HepG2 (cell line): Measurements from ENCODE around the gene HNRNPF. TPM values are rescaled to one million over a fixed set of nuclear protein-coding genes. Genes with fewer than 3 reads are reported as not detected.

Experiments
- ATAC-seq: fragments of 200-7000 bp; cut with Tn5 transposase; 3 replicates; pipeline ENCODE4 v1.9.1; 2020; ENCODE audit warnings: mild to moderate bottlenecking, moderate library complexity
- BruUV-seq: library from RNA; stranded (reverse); fragments of 400-500 nt; replicated peaks from 2 replicates; lab custom pipeline; 2021; lab: Mats Ljungman, UMichigan
- CTCF ChIA-PET: fragments of 300-600 bp; formaldehyde crosslinking; extraction: SDS; loops from one replicate; lab custom pipeline; 2021; ENCODE audit warnings: low total read pairs, inconsistent platforms, low intra/inter-chr PET ratio; lab: Yijun Ruan, JAX
- POLR2A ChIA-PET: fragments of 350-600 bp; sonication (Branson Sonifier 250); formaldehyde crosslinking; loops from one replicate; lab custom pipeline; 2020; ENCODE audit warnings: antibody characterized with exemption, inconsistent platforms; lab: Yijun Ruan, JAX
- DNase-seq: peaks from one replicate; pipeline ENCODE4 v3.0.0-alpha.2; 2015; ENCODE audit warnings: low spot score
- FAIRE-seq: peaks from 3 replicates; lab custom pipeline; 2011; peaks lifted over from hg19 to GRCh38; lab: Jason Lieb, UNC
- H2AFZ ChIP-seq: one replicate; pipeline ENCODE4 v1.6.1; 2011; ENCODE audit warnings: low read length, inconsistent platforms
- H3K27ac ChIP-seq: fragments of 300-600 bp; 3 replicates; pipeline ENCODE4 v1.8.0; 2011; ENCODE audit warnings: mixed run types, mild to moderate bottlenecking, mixed read lengths, low read length, inconsistent platforms; ENCODE audit not compliant: insufficient read depth; ENCODE audit errors: extremely low read length
- H3K27me3 ChIP-seq, 2 experiments: fragments of 200-600 bp in 1 of 2; 2 replicates in 1 of 2; 3 replicates in 1 of 2; pipeline versions ENCODE4 v1.6.0 to v1.8.0; 2011; ENCODE audit warnings: low read length in 2 of 2, mild to moderate bottlenecking in 2 of 2, moderate library complexity in 2 of 2, inconsistent platforms in 1 of 2; ENCODE audit not compliant: insufficient read depth in 2 of 2, control insufficient read depth in 1 of 2
- H3K36me3 ChIP-seq, 2 experiments: fragments of 200-600 bp in 1 of 2; replicated peaks in 1 of 2; 2 replicates in 1 of 2; 3 replicates in 1 of 2; pipeline versions ENCODE4 v1.5.1 to v1.8.0; 2011; ENCODE audit warnings: low read length in 2 of 2, inconsistent platforms in 1 of 2; ENCODE audit not compliant: insufficient read depth in 2 of 2, control insufficient read depth in 1 of 2
- H3K4me1 ChIP-seq: 2 replicates; pipeline ENCODE4 v1.5.1; 2012; ENCODE audit warnings: low read length, inconsistent platforms; ENCODE audit not compliant: insufficient read depth
- H3K4me2 ChIP-seq: 2 replicates; pipeline ENCODE4 v1.6.0; 2011; ENCODE audit warnings: low read depth, low read length, inconsistent platforms
- H3K4me3 ChIP-seq, 3 experiments: fragments of 200-600 bp in 1 of 3; sonication (generic), shearing (Covaris generic) in 1 of 3; replicated peaks in 1 of 3; 2 replicates each; pipeline ENCODE4 v1.5.1; 2011 to 2016; ENCODE audit warnings: low read length in 3 of 3, inconsistent platforms in 2 of 3, low read depth in 2 of 3, mild to moderate bottlenecking in 2 of 3, control low read depth in 1 of 3, mixed read lengths in 1 of 3; ENCODE audit not compliant: insufficient read depth in 1 of 3
- H3K79me2 ChIP-seq: one replicate; pipeline ENCODE4 v1.6.1; 2011; ENCODE audit warnings: low read length, inconsistent platforms; ENCODE audit not compliant: insufficient read depth
- H3K9ac ChIP-seq: 2 replicates; pipeline ENCODE4 v1.6.0; 2011; ENCODE audit warnings: mild to moderate bottlenecking, low read depth, low read length, inconsistent platforms; ENCODE audit not compliant: insufficient read depth
- H3K9me3 ChIP-seq: 2 replicates; pipeline ENCODE4 v1.5.1; 2012; ENCODE audit warnings: mild to moderate bottlenecking, low read length
- H4K20me1 ChIP-seq: 2 replicates; pipeline ENCODE4 v1.6.0; 2011; ENCODE audit warnings: inconsistent platforms, mild to moderate bottlenecking, low read length, moderate library complexity; ENCODE audit not compliant: insufficient read depth
- ATAD3A ChIP-seq: sonication (generic); formaldehyde crosslinking; IDR thresholded peaks from 2 replicates; pipeline ENCODE4 v1.4.0; 2020; ENCODE audit warnings: missing genetic modification reagents
- GABPB1 ChIP-seq: IDR thresholded peaks from 2 replicates; pipeline ENCODE4 v1.6.1; 2016; ENCODE audit warnings: mild to moderate bottlenecking, missing genetic modification reagents, moderate library complexity, missing compliant biosample characterization
- PAWR ChIP-seq: sonication (generic); formaldehyde crosslinking; IDR thresholded peaks from 2 replicates; pipeline ENCODE4 v1.4.0; 2020; ENCODE audit warnings: missing genetic modification reagents, mild to moderate bottlenecking, borderline replicate concordance
- RFXAP ChIP-seq: sonication (generic); formaldehyde crosslinking; IDR thresholded peaks from 2 replicates; pipeline ENCODE4 v1.4.0; 2020; ENCODE audit warnings: missing genetic modification reagents, borderline replicate concordance
- RXRB ChIP-seq: IDR thresholded peaks from 2 replicates; pipeline ENCODE4 v1.6.1; 2016; ENCODE audit warnings: borderline replicate concordance, missing genetic modification reagents, missing compliant biosample characterization
- SP2 ChIP-seq: sonication (generic); formaldehyde crosslinking; IDR thresholded peaks from 2 replicates; pipeline ENCODE4 v1.5.1; 2020; ENCODE audit warnings: mild to moderate bottlenecking, missing genetic modification reagents
- SRSF1 ChIP-seq: fragments of 200-400 bp; formaldehyde crosslinking; optimal IDR thresholded peaks from 2 replicates; pipeline ENCODE3; 2017; ENCODE audit warnings: mild to moderate bottlenecking, low read depth, low read length, moderate library complexity
- SYNCRIP ChIP-seq: fragments of 200-400 bp; formaldehyde crosslinking; IDR thresholded peaks from 2 replicates; pipeline ENCODE4 v1.6.1; 2018; ENCODE audit warnings: mild to moderate bottlenecking, low read depth, low read length; ENCODE audit not compliant: insufficient read depth
- TCF7L2 ChIP-seq: IDR thresholded peaks from 2 replicates; pipeline ENCODE4 v1.6.1; 2011; ENCODE audit warnings: mild to moderate bottlenecking, low read depth, low read length, moderate library complexity
- XBP1 ChIP-seq: sonication (generic); formaldehyde crosslinking; IDR thresholded peaks from 2 replicates; pipeline ENCODE4 v1.5.0; 2020; ENCODE audit warnings: missing genetic modification reagents
- ZBTB3 ChIP-seq: sonication (generic); formaldehyde crosslinking; IDR thresholded peaks from 2 replicates; pipeline ENCODE4 v1.4.0; 2020; ENCODE audit warnings: low read depth, mild to moderate bottlenecking, moderate library complexity, missing genetic modification reagents, borderline replicate concordance
- ZFP41 ChIP-seq: sonication (generic); formaldehyde crosslinking; IDR thresholded peaks from 2 replicates; pipeline ENCODE4 v1.4.0; 2020; ENCODE audit warnings: mild to moderate bottlenecking, missing genetic modification reagents, borderline replicate concordance
- ZNF446 ChIP-seq: sonication (generic); formaldehyde crosslinking; IDR thresholded peaks from 2 replicates; pipeline ENCODE4 v1.5.0; 2020; ENCODE audit warnings: mild to moderate bottlenecking, missing genetic modification reagents
- ZSCAN25 ChIP-seq: sonication (generic); formaldehyde crosslinking; IDR thresholded peaks from 2 replicates; pipeline ENCODE4 v1.8.0; 2022; ENCODE audit warnings: mild to moderate bottlenecking, missing genetic modification reagents
- WGBS: methylation state at CpG from one replicate; pipeline ENCODE4 v1.1.6; 2017; ENCODE audit warnings: low lambda C conversion rate; 5-methylcytosine and 5-hydroxymethylcytosine counted together
- in situ Hi-C: cut with HindIII; loops from 2 replicates; pipeline ENCODE4 v1.10.0; 2017; ENCODE audit warnings: low pct_unique_long_range_greater_than_20kb; ENCODE audit not compliant: extremely low pct_ligation_motif_present
- intact Hi-C: fragments of 100-400 bp; cut with micrococcal nuclease; formaldehyde crosslinking; loops from one replicate; pipeline ENCODE4 v1.10.0; 2022; ENCODE audit not compliant: unreplicated experiment
- polyA plus RNA-seq, 8 experiments: library from polyadenylated mRNA; depleted of rRNA in 3 of 8; stranded (reverse) in 7 of 8; unstranded in 1 of 8; fragments of >200 nt; fragmentation: Illumina TruSeq in 4 of 8; extraction: Trizol in 4 of 8; gene quantifications; 2 replicates each; pipeline versions ENCODE4 v1.2.1 to v1.2.3, GENCODE V29; 2011 to 2016; ENCODE audit warnings: low read depth in 4 of 8, missing spikeins in 1 of 8, mixed read lengths in 1 of 8; ENCODE audit not compliant: insufficient read depth in 1 of 8
- total RNA-seq, 5 experiments: library from RNA; depleted of rRNA; stranded (reverse); fragments of >200 nt; fragmentation: Illumina TruSeq; extraction: Trizol; gene quantifications; 2 replicates each; pipeline ENCODE4 v1.2.3, GENCODE V29; 2016; ENCODE audit warnings: low read depth in 1 of 5
- TF ChIP-seq, protein P1 (sequence below): fragments of 450-650 bp; IDR thresholded peaks from 2 replicates; pipeline ENCODE4 v1.6.1; 2017
- TF ChIP-seq, protein P2 (sequence below): sonication (generic); formaldehyde crosslinking; IDR thresholded peaks from 2 replicates; pipeline ENCODE4 v1.4.0; 2020; ENCODE audit warnings: missing genetic modification reagents, borderline replicate concordance

The HNRNPF gene
- total and polyA plus RNA-seq, 2 of the 13 experiments (the other 11 are each of a cell fraction or from before 2014, with no cell fraction given): 166 to 308 TPM

DNA sequence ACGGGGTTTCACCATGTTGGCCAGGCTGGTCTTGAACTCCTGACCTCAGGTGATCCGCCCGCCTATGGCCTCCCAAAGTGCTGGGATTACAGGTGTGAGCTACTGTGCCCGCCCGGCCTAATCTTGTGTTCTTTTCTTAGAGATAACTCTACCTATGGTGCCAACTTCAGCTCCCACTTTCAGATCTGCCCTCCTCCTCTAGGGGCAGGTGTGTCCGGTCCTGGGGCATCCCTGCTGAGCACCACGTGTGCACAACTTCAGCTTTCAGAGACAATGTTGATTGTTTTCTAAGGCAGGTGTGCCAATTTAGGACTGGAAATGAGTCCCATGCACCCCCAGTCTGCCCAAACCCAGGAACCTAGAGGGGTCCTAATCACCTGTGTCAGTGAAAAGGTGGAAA lies 56.0 kb downstream of the HNRNPF start:
- Histone ChIP-seq H3K27me3 (peaks cover 3 to 13% of the 10 kb centered on the region in 2 experiments), H4K20me1 (no peaks in the 10 kb centered on the region), H3K4me2 (no peak overlapping the region), H3K4me1 (peaks cover 9% of the 10 kb centered on the region; the same call in 1 of the 2 replicates), H3K9me3 (no peaks in the 10 kb centered on the region), H2AFZ (no peak overlapping the region)
- no peak for DNase-seq
- POLR2A ChIA-PET: no interaction called here
- no peak for ATAC-seq
- no peak for FAIRE-seq
- 39% methylated on average over 6 of the region's 7 CpGs for WGBS
- intact Hi-C loops: no loop called here
- no peak for TF ChIP-seq SYNCRIP
- no peak for TF ChIP-seq ZFP41 (CRISPR knock-in tag)
- no peak for TF ChIP-seq GABPB1
- TF ChIP-seq SP2 (CRISPR knock-in tag): no peak
- TF ChIP-seq SRSF1: no peak
- TF ChIP-seq ZBTB3 (CRISPR knock-in tag): no peak
- TF ChIP-seq ZSCAN25: no peak
- TF ChIP-seq ZNF446: no peak
- TF ChIP-seq, all 625 proteins: peak for 0
- Histone ChIP-seq H3K4me3 (no peak overlapping the region), H3K36me3 (no peaks in the 10 kb centered on the region), H3K27ac (no peak overlapping the region), H3K9ac (no peak overlapping the region), H3K79me2 (no peaks in the 10 kb centered on the region)
- CTCF ChIA-PET: no interaction called here
- in situ Hi-C loops: loop anchor here (5.0 kb wide), 1 partner anchor 61 kb away; no protein-coding TSS in a partner anchor
- no TSS peak for BruUV-seq

DNA sequence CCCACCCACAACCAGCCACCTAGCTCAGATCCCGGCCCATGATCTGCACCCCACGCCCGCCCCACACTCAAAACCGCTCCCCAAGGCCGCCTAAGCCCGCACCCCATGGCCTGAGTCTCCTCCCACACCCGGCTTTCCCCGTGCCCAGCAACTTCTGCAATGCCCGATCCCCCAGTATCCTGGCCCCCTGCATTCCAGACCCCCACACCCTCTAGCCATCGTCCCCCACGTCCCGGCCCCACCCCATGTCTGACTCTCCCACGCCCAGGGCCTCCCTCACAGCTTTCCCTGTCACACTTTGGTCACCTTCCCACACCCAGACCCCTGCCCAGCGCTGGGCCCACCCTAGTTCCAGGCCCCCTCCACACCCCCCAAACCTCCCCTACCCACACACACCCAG lies 57.7 kb downstream of the HNRNPF start:
- ChIA-PET CTCF (no interaction called here), POLR2A (no interaction called here)
- Histone ChIP-seq H3K4me3 (no peak overlapping the region), H3K27ac (no peak overlapping the region), H2AFZ (no peak overlapping the region), H3K79me2 (no peaks in the 10 kb centered on the region), H3K4me2 (no peak overlapping the region), H3K9ac (no peak overlapping the region), H3K9me3 (no peaks in the 10 kb centered on the region), H3K36me3 (no peaks in the 10 kb centered on the region), H4K20me1 (no peaks in the 10 kb centered on the region), H3K4me1 (peaks cover 8% of the 10 kb centered on the region; the same call in 1 of the 2 replicates), H3K27me3 (peaks cover 3 to 13% of the 10 kb centered on the region in 2 experiments)
- 24% methylated on average over 14 of the region's 14 CpGs for WGBS
- intact Hi-C loops: no loop called here
- in situ Hi-C loops: loop anchor here (5.0 kb wide), 1 partner anchor 59 kb away; no protein-coding TSS in a partner anchor
- ATAC-seq (no peak), DNase-seq (no peak), FAIRE-seq (no peak)
- BruUV-seq: no TSS peak
- TF ChIP-seq, protein P1, sequence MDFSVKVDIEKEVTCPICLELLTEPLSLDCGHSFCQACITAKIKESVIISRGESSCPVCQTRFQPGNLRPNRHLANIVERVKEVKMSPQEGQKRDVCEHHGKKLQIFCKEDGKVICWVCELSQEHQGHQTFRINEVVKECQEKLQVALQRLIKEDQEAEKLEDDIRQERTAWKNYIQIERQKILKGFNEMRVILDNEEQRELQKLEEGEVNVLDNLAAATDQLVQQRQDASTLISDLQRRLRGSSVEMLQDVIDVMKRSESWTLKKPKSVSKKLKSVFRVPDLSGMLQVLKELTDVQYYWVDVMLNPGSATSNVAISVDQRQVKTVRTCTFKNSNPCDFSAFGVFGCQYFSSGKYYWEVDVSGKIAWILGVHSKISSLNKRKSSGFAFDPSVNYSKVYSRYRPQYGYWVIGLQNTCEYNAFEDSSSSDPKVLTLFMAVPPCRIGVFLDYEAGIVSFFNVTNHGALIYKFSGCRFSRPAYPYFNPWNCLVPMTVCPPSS: no peak
- TF ChIP-seq RXRB (CRISPR knock-in tag) (no peak), PAWR (CRISPR knock-in tag) (no peak), TCF7L2 (no peak), XBP1 (CRISPR knock-in tag) (no peak), RFXAP (CRISPR knock-in tag) (no peak), ATAD3A (no peak)
- TF ChIP-seq, protein P2, sequence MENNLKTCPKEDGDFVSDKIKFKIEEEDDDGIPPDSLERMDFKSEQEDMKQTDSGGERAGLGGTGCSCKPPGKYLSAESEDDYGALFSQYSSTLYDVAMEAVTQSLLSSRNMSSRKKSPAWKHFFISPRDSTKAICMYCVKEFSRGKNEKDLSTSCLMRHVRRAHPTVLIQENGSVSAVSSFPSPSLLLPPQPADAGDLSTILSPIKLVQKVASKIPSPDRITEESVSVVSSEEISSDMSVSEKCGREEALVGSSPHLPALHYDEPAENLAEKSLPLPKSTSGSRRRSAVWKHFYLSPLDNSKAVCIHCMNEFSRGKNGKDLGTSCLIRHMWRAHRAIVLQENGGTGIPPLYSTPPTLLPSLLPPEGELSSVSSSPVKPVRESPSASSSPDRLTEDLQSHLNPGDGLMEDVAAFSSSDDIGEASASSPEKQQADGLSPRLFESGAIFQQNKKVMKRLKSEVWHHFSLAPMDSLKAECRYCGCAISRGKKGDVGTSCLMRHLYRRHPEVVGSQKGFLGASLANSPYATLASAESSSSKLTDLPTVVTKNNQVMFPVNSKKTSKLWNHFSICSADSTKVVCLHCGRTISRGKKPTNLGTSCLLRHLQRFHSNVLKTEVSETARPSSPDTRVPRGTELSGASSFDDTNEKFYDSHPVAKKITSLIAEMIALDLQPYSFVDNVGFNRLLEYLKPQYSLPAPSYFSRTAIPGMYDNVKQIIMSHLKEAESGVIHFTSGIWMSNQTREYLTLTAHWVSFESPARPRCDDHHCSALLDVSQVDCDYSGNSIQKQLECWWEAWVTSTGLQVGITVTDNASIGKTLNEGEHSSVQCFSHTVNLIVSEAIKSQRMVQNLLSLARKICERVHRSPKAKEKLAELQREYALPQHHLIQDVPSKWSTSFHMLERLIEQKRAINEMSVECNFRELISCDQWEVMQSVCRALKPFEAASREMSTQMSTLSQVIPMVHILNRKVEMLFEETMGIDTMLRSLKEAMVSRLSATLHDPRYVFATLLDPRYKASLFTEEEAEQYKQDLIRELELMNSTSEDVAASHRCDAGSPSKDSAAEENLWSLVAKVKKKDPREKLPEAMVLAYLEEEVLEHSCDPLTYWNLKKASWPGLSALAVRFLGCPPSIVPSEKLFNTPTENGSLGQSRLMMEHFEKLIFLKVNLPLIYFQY (CRISPR knock-in tag): no peak
